HK-2 (cell line): ENCODE measurements around the gene FLYWCH2.
"Not testable (repeated sequence)": the region's sequence is repeated elsewhere in the genome, so short reads cannot be mapped to it uniquely, and the experiment has no call there.

ENCODE experiments used
- DNase-seq: peaks from one replicate; pipeline ENCODE4 v3.0.0-alpha.2; 2018; ENCODE audit not compliant: unreplicated experiment

Gene FLYWCH2

DNA sequence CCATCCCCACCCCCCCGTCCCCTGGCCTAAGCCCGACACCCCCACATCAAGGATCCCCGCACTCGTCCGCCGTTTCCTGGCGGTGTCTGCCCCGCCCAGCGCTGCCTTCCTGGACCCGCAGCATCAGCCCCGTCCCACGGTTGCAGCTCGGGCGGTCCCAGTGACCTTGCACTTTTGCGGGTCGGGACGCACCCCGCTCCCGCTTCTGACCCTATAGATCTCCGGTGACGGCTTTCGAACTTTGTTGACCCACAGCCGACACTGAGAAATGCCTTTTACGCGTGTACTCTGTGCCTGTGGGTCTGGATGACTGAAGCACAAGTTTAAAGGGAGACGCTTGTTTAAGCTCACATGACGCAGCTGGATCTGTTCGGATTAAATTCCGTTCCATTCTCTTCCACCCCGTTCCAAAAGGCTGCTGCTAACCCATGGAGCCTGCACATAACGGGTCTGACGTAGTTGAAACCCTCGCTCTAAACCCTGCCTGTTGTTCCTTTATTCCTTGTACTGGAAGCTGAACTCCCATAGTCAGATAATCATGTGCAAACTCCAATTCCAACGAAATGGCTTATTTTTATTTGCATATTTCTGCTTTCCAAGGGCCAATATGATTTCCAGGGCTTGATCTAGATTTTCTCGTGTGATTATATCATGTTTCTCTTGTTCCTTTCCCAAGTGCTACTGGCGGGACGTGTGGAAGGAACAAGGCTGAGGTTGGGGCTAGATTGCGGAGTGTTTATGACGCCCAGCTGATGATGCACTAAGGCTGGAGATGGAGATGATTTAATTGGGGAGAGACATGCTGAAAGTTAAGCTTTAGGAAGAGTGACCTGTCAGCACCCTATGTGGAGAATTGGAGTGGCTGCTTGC lies 29.6 kb downstream of the FLYWCH2 start:
- DNase-seq = peak; percentile 31

DNA sequence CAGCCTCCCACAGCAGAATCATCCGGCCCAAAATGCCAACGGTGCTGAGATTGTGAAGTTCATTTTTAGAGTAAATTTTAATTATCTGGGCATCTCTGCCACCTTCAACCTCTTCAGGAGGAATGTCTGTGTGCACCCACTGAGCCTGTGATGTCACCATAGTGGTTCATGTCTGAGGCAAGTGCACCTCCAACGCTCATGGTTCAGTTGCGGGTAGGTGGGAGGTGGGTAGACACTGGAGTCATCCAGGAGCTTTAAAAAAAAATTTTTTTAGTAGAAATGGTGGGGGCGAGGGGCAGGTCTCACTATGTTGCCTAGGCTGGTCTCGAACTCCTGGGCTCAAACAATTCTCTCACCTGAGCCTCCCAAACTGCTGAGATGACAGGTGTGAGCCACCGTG lies 30.6 kb downstream of the FLYWCH2 start:
- no peak for DNase-seq

DNA sequence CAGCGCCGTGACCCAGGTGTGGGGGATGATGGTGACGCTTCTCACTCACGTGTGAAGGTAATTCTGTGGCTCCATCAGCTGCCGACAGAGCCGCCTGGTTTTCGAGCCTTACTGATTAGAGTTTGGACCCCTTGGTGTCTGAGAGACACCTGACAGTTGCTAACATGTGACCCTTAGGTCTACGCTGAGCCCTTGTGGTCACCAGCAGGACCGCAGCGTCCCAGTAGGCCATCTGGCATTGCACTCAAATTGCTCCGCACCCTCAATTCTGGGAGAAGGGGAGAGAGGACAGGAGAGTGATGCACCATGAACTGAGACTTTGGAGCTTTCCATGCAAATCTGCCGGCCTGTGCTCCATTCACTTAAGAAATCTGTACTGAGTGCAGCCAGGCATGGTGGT lies 31.2 kb downstream of the FLYWCH2 start:
- no peak for DNase-seq

DNA sequence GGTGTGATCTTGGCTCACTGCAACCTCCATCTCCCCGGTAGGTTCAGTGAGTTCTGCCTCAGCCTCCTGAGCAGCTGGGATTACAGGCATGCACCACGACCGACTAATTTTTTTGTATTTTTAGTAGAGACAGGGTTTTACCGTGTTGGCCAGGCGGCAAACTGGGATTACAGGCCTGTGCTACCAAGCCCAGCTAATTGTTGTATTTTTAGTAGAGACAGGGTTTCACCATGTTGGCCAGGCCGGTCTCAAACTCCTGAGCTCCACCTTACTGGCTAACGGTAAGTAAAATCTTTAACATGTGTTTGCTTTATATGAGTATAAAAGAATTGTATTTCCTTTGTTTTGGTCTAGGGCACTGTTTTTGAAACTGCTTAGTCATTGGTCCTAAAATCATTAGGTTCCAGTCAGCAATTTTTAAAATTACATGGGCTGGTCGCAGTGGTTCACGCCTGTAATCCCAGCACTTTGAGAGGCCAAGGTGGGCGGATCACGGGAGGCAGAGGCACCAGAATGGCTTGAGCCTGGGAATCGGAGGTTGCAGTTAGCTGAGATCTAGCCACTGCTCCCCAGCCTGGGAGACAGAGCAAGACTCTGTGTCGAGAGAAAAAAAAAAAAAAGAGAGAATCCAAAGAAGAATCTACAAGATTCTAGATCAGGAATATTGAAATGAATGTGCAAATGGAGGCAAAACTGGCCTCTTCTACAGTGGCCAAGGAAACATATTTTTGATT lies 32.3 kb downstream of the FLYWCH2 start:
- no peak for DNase-seq

DNA sequence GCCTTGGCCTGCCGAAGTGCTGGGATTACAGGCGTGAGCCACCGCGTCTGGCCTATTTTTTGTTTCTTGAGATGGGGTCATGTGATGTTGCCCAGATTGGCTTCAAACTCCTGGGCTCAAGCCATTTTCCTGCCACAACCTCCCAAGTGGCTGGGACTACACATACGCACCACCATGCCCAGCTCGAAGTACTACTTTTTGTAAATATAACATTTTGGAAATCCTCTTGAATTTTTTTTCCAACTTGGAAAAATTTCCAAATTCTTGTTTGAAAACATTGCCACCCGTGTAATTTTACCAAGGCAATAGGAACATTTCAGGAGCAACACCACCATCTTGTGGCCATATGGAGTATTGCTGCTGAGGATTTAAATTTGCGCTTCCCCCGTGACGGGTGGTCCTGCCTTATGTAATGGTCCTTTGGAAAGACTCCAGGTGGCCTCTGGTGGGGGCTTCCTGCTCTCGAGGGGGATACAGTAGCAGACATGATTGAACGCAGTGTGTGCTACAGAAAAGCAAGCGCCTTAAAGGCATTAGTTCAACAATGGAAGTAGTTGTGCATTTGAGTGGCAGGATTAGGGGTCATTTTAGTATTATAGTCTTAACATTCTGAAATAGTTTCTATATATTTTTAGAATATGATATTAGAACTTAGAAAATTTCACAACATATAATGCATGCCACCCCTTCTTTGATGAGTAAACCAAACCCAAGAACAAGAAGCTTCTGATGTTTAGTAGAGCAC lies 36.7 kb downstream of the FLYWCH2 start:
- peak; percentile 43 for DNase-seq

DNA sequence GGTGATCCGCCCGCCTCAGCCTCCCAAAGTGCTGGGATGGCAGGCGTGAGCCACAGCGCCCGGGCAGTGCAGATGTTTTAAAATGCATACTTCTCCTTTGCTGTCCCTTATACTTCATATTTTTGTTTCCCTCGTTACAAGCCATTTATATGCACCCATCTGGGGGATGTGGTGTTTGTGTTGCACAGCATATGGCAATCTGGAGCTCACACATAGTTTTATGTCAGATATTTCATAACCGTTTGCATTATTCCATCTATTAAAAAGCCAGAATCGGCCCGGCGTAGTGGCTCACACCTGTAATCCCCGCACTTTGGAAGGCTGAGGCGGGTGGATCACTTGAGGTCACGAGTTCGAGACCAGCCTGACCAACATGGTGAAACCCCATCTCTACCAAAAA lies 40.5 kb downstream of the FLYWCH2 start:
- no peak for DNase-seq

DNA sequence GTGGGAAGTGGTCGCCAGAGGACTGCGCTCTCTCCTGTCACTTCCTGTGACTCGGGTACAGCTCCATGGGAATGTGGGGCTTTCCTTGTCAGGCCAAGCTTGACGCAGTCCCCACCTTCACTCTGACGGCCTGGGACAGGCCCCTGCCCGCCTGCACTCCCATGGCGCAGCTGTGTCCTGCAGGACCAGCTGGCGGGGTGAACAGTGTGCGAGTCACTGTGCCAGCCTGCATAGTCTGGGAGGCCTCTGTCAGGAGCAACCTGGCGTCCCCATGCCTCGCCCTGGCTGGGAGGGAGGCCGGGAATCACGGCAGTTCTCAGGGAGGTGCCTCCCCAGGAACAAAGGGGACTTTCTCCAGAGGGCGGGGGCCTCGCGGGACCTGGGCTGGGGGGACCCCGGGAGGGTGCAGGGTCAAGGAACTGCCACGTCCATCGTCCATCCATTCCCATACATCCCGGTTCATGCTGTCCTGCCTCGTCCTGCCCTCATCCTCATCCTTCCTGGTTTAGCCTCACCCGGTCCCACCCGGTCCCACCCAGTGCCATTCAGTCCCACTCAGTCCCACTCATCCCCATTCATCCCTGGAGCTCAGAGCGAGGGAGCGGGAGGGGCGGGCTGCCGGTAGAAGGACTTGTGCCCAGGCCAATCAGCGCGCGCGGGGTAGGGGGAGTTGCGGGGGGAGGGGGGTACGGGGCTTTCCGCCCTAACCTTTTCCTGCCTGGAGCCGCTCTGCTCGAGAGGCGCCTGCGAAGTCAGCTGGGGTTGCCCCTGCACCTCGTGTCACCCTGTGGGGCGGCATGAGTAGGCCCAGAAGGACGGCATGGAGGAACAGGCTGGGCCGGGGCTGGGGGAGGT lies 42.1 kb downstream of the FLYWCH2 start:
- no peak for DNase-seq

DNA sequence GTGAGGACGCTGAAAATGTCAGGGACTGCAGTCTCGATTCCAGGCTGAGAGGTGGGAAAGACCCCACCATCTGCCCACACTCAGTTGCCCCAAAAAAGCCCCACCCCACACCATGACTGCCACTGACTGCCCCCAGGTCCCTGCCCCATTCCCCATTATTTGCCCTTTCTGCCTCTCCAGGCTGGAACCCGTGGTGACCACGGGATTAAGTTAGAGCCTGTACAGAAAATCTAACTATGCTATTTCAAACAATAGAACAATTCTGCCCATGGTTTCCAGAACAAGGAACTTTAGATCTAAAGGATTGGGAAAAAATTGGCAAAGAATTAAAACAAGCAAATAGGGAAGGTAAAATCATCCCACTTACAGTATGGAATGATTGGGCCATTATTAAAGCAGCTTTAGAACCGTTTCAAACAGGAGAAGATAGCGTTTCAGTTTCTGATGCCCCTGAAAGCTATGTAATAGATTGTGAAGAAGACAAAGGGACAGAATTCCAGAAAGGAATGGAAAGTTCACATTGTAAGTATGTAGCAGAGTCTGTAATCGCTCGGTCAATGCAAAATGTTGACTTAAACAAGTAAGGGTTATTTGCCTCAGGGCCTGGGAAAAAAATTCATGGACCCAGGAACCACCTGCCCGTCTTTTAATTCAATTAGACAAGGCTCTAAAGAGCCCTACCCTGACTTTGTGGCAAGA lies 43.1 kb downstream of the FLYWCH2 start:
- DNase-seq = no peak

DNA sequence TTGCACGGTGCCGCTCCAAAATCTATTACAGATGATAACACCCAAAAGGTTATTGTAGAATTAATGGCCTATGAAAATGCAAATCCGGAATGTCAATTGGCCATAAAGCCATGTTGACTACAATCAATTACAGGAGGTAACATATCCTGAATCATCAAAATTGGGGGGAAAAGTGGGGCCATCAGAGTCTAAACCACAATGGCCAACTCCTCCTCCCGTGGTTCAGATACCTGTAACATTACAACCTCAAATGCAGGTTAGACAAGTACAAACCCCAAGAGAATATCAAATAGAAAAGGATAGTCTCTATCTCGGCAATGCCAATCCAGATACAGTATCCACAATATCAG lies 43.6 kb downstream of the FLYWCH2 start:
- DNase-seq = no peak

DNA sequence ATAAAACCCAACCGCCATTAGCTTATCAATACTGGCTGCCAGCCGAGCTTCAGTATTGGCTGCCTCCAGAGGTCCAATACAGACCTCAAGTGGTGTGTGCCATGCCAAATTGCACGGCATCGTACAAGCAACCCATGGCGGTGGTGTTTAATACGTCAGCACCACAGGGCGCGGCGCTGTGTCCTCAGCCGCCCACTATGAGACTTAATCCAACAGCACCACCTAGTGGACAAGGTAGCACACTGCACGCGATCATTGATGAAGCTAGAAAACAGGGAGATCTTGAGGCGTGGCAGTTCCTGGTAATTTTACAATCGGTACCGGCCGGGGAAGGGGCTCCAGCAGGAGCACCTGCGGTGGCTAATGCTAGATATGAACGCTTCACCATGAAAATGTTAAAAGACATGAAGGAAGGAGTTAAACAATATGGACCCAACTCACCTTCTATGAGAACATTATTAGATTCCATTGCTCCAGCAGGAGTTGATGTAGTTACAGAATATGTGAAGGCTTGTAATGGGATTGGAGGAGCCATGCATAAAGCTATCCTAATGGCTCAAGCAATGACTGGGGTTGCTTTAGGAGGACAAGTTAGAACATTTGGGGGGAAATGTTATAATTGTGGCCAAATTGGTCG lies 44.1 kb downstream of the FLYWCH2 start:
- peak; percentile 76 for DNase-seq

DNA sequence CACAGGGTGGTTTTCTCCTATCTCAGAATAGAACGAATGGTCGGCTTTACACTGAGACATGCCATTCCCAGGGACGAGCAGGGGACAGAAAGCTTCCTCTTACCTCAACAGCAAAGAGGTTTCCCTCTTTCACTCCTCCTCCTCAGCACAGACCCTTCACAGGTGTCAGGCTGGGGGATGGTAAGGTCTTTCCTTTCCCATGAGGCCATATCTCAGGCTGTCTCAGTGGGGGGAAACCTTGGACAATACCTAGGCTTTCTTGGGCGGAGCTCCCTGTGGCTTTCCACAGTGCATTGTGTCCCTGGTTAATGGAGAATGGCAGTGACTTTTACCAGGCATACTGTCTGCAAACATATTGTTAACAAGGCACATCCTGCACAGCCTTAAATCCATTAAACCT lies 45.1 kb downstream of the FLYWCH2 start:
- not testable (repeated sequence) for DNase-seq

DNA sequence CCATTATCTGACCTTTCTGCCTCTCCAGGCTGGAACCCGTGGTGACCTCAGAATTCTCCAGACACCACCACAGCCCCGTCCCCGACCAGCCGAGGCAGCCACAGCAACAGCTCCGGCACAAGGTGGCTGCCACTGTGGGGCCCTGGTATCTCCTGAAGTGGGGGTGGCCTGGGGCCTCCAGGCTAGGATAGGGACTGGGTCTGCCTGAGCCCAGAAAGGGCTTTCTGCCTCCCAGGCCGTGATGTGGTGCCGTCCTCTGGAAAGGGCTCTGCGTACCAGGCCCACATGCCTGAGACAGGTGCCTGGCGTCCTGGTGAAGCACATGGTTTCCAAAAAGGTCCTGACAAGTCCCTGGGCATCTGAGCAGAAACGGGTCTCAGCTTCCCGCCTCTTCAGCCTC lies 45.8 kb downstream of the FLYWCH2 start:
- no peak for DNase-seq

DNA sequence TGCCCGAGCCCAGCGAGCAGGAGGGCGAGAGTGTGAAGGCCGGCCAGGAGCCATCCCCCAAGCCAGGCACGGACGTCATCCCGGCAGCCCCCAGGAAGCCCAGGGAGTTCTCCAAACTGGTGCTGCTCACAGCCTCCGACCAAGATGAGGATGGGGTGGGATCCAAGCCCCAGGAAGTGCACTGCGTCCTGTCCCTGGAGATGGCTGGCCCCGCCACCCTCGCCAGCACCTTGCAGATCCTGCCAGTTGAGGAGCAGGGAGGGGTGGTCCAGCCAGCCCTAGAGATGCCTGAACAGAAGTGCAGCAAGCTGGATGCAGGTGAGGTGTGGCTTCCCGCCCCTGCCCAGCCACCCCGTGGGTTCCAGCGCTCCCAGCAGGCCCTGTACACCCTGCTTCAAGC lies 46.7 kb downstream of the FLYWCH2 start:
- no peak for DNase-seq

DNA sequence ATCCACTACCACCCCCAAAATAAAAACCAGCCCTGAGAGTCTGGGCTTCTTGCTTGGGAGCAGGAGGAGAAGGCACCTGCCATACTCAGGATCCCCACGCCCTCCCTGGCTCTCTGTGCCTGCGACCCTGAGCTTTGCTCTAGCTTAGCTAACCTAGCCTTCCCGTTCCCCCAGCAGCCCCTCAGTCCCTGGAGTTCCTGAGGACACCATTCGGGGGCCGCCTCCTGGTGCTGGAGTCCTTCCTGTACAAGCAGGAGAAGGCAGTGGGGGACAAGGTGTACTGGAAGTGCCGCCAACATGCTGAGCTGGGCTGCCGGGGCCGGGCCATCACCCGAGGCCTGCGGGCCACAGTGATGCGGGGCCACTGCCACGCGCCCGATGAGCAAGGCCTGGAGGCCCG lies 47.2 kb downstream of the FLYWCH2 start:
- no peak for DNase-seq

DNA sequence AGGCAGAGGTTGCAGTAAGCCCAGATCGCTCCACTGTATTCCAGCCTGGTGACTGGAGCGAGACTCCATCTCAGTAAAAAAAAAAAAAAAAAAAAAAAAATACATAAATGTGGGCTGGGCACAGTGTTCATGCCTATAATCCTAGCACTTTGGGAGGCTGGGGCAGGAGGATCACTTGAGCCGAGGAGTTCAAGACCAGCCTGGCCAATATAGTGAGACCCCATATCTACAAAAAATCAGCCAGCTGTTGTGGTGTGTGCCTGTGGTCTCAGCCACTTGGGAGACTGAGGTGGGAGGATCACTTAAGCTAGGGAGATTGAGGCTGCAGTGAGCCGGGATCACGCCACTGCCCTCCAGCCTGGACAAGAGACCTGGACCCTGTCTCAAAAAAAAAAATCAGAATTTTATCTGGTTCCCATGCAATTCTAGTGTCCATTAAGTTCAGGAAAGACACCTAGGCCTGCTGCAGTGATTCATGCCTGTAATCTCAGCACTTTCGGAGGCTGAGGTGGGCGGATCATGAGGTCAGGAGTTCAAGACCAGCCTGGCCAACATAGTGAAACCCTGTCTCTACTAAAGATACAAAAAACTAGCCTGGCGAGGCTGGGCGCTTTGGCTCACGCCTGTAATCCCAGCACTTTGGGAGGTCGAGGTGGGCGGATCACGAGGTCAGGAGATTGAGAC lies 48.4 kb downstream of the FLYWCH2 start:
- not testable (repeated sequence) for DNase-seq

DNA sequence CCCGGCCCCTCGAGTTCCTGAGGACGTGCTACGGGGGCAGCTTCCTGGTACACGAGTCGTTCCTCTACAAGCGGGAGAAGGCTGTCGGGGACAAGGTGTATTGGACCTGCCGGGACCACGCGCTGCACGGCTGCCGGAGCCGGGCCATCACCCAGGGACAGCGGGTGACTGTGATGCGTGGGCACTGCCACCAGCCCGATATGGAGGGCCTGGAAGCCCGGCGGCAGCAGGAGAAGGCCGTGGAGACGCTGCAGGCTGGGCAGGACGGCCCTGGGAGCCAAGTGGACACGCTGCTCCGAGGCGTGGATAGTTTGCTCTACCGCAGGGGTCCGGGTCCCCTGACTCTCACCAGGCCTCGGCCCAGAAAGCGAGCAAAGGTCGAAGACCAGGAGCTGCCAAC lies 50.1 kb downstream of the FLYWCH2 start:
- no peak for DNase-seq

DNA sequence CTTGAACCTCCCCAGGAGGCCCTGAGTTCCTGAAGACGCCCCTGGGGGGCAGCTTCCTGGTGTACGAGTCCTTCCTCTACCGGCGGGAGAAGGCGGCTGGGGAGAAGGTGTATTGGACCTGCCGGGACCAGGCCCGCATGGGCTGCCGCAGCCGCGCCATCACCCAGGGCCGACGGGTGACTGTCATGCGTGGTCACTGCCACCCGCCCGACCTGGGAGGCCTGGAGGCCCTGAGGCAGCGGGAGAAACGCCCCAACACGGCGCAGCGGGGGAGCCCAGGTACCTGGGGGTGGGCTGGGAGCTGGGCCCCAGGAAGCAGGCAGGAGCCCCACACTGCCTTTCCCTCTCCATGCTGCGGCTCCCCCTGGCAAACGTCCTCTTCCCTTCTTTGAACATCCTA lies 50.7 kb downstream of the FLYWCH2 start:
- no peak for DNase-seq

DNA sequence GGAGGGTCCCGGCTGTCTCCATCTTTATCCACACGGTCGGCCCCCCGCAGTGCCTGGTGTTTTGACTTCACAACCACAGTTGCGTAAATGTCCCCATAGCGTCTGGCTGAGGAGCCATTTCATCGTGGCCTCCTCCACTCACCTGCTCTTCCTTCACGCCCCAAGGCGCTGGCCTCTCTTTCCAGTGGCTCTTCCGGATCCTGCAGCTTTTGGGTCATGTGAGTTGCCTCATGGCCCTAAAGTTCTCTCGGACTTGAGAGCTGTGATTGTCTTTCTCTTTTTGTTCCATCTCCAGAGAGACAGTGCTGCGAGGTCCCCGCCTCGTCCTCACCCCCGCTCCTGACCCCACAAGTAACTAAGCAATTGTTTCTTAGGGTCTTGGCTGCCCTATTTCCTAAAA lies 51.4 kb downstream of the FLYWCH2 start:
- DNase-seq = no peak

DNA sequence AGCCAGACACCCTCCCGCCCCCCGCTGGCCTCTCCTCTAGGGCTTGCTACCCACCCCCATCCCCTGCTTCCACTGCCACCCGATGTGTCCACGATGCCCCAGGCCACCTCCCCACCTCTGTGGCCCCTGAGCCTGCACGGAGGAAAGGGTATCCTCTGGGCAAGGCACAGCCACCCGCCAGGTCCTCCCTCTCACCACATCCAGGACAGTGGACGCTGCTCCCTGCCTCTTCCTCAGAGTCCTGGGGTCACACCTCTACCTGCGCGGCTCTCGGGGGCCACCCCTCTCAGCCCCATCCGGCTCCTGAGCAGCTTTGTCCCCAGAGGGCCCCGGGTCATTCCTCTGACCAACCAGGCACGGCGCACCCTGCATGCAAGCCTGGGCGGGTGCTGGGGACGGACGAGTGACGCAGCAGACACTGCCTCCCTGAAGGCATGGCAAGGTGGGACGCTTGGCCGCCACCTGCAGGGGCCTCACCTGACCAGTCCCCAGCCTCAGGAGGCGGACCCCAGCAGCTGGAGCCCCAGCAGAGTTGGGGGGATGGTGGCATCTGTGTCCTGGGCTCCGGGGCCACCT lies 53.5 kb downstream of the FLYWCH2 start:
- no peak for DNase-seq

DNA sequence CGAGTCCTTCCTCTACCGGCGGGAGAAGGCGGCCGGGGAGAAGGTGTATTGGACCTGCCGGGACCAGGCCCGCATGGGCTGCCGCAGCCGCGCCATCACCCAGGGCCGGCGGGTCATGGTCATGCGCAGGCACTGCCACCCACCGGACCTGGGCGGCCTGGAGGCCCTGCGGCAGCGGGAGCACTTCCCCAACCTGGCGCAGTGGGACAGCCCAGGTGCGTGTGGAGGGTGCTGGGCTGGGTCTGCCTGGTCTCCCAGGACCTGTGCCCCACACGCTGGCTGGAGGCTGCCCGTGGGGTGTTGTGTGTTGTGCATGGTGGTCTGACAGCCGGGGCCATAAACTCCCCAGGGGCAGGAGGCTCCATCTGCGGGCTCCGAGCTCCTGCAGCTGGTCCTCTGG lies 54.2 kb downstream of the FLYWCH2 start:
- no peak for DNase-seq
